Neural cell (in vitro differentiated cells): ENCODE measurements around the gene FAM241A. TPM values are rescaled to one million over a fixed set of nuclear protein-coding genes. Genes with fewer than 3 reads are reported as not detected.

Experiments
- H2AFZ ChIP-seq: fragments of 200-600, 300-800 bp; sonication (generic), shearing (Covaris generic); 2 replicates; pipeline ENCODE4 v1.6.0; 2014; ENCODE audit warnings: low read depth, mild to moderate bottlenecking, antibody characterized with exemption, low read length, moderate library complexity
- H3F3A ChIP-seq: fragments of 200-600 bp; shearing (Covaris generic); 2 replicates; pipeline ENCODE4 v1.6.1; 2016; ENCODE audit warnings: mild to moderate bottlenecking, moderate library complexity, mixed read lengths, antibody characterized with exemption, low read length; ENCODE audit not compliant: insufficient read depth, poor library complexity, severe bottlenecking
- H3K27ac ChIP-seq: fragments of 200-600, 300-800 bp; sonication (generic), shearing (Covaris generic); 2 replicates; pipeline ENCODE4 v1.5.1; 2014; ENCODE audit warnings: mild to moderate bottlenecking, low read length, moderate library complexity
- H3K27me3 ChIP-seq: fragments of 300-800, 200-600 bp; sonication (generic), shearing (Covaris generic); 2 replicates; pipeline ENCODE4 v1.6.0; 2014; ENCODE audit warnings: mild to moderate bottlenecking, low read depth, low read length, moderate library complexity; ENCODE audit not compliant: insufficient read depth
- H3K36me3 ChIP-seq: fragments of 300-800, 200-600 bp; sonication (generic), shearing (Covaris generic); 2 replicates; pipeline ENCODE4 v1.5.1; 2014; ENCODE audit warnings: mild to moderate bottlenecking, antibody characterized with exemption, low read length, moderate library complexity; ENCODE audit not compliant: insufficient read depth
- H3K4me2 ChIP-seq: fragments of 300-800, 200-600 bp; sonication (generic), shearing (Covaris generic); 2 replicates; pipeline ENCODE4 v1.6.0; 2014; ENCODE audit warnings: mild to moderate bottlenecking, low read length
- H3K4me3 ChIP-seq: fragments of 300-800, 200-600 bp; sonication (generic), shearing (Covaris generic); 2 replicates; pipeline ENCODE4 v1.5.1; 2014; ENCODE audit warnings: mild to moderate bottlenecking, low read length, moderate library complexity
- H3K79me2 ChIP-seq: fragments of 200-600 bp; shearing (Covaris generic); replicated peaks from 2 replicates; pipeline ENCODE4 v1.6.0; 2014; ENCODE audit warnings: mild to moderate bottlenecking, low read length, moderate library complexity; ENCODE audit not compliant: insufficient read depth
- H3K9ac ChIP-seq: fragments of 300-800, 200-600 bp; sonication (generic), shearing (Covaris generic); 2 replicates; pipeline ENCODE4 v1.6.1; 2016; ENCODE audit warnings: mild to moderate bottlenecking, low read length, mixed read lengths
- H3K9me2 ChIP-seq: fragments of 200-600 bp; shearing (Covaris generic); 2 replicates; pipeline ENCODE4 v1.6.1; 2016; ENCODE audit warnings: mild to moderate bottlenecking, low read length, mixed read lengths; ENCODE audit not compliant: insufficient read depth
- H3K9me3 ChIP-seq: fragments of 200-600, 300-800 bp; sonication (generic), shearing (Covaris generic); 2 replicates; pipeline ENCODE4 v1.6.1; 2016; ENCODE audit warnings: mild to moderate bottlenecking, mixed run types, low read length, moderate library complexity, mixed read lengths
- H4K20me1 ChIP-seq: fragments of 200-600 bp; shearing (Covaris generic); 2 replicates; pipeline ENCODE4 v1.6.1; 2016; ENCODE audit warnings: mild to moderate bottlenecking, mixed run types; ENCODE audit not compliant: insufficient read depth
- EP300 ChIP-seq: fragments of 450-650 bp; conservative IDR thresholded peaks from 2 replicates; pipeline ENCODE4 v1.6.1; 2014; ENCODE audit warnings: antibody characterized with exemption, mild to moderate bottlenecking, moderate library complexity; ENCODE audit not compliant: poor library complexity, severe bottlenecking
- EZH2 ChIP-seq: fragments of 200-600, 300-800 bp; shearing (Covaris generic), sonication (generic); IDR thresholded peaks from 2 replicates; pipeline ENCODE4 v1.6.1; 2014; ENCODE audit warnings: antibody characterized with exemption, low read length, borderline replicate concordance, mild to moderate bottlenecking; ENCODE audit not compliant: insufficient read depth, poor library complexity, severe bottlenecking
- MXI1 ChIP-seq: fragments of 450-650 bp; conservative IDR thresholded peaks from 2 replicates; pipeline ENCODE4 v1.6.1; 2014; ENCODE audit warnings: antibody characterized with exemption, mild to moderate bottlenecking; ENCODE audit not compliant: poor library complexity, severe bottlenecking
- POLR2AphosphoS5 ChIP-seq: IDR thresholded peaks from 2 replicates; pipeline ENCODE4 v1.6.1; 2012
- RAD21 ChIP-seq: fragments of 450-650 bp; conservative IDR thresholded peaks from 2 replicates; pipeline ENCODE4 v1.6.1; 2014; ENCODE audit warnings: antibody characterized with exemption, mild to moderate bottlenecking, moderate library complexity
- SMC3 ChIP-seq: fragments of 450-650 bp; conservative IDR thresholded peaks from 2 replicates; pipeline ENCODE4 v1.6.1; 2014; ENCODE audit warnings: antibody characterized with exemption, mild to moderate bottlenecking, moderate library complexity; ENCODE audit not compliant: poor library complexity
- TAF1 ChIP-seq: IDR thresholded peaks from 2 replicates; pipeline ENCODE4 v1.6.1; 2012; ENCODE audit warnings: low read depth
- polyA plus RNA-seq: library from polyadenylated mRNA; depleted of rRNA; stranded (reverse); fragments of >200 nt; gene quantifications from 2 replicates; pipeline ENCODE4 v1.2.3, GENCODE V29; 2014
- TF ChIP-seq, protein P1 (sequence below): fragments of 450-650 bp; IDR thresholded peaks from 2 replicates; pipeline ENCODE4 v1.5.1; 2014; ENCODE audit warnings: antibody characterized with exemption, mild to moderate bottlenecking, moderate library complexity; ENCODE audit not compliant: poor library complexity, severe bottlenecking
- TF ChIP-seq, protein P2 (sequence below): IDR thresholded peaks from 2 replicates; pipeline ENCODE4 v1.6.1; 2012; ENCODE audit warnings: borderline replicate concordance

Gene FAM241A
- polyA plus RNA-seq, 1 donor from 2014 or later = 0.59 TPM

DNA sequence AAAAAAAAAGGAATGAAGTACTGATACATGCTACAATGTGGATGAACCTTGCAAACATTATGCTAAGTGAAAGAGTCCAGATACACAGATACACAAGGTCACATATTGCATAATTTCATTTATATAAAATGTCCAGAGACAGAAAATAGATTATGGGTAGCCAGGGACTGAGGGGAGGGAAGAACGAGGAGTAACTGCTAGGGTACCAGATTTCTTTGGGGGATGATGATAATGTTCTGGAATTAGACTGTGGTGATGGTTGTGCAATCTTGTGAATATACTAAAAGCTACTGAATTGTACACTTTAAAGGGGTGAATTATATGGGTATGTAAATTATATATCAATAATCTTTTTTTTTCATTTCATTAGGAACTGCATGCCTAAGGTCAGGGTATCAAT, 65.5 kb downstream of the FAM241A start:
- Histone ChIP-seq H3F3A (no peaks in the 10 kb centered on the region), H3K36me3 (no peaks in the 10 kb centered on the region), H3K4me2 (no peak overlapping the region), H3K9ac (no peak overlapping the region), H3K9me2 (no peaks in the 10 kb centered on the region), H2AFZ (no peak overlapping the region), H3K4me3 (no peak overlapping the region), H3K27ac (no peak overlapping the region), H3K9me3 (no peaks in the 10 kb centered on the region), H3K79me2 (no peaks in the 10 kb centered on the region), H3K27me3 (no peaks in the 10 kb centered on the region), H4K20me1 (no peaks in the 10 kb centered on the region)
- TF ChIP-seq EP300 (no peak), EZH2 (no peak), MXI1 (no peak), POLR2AphosphoS5 (no peak), RAD21 (no peak)

DNA sequence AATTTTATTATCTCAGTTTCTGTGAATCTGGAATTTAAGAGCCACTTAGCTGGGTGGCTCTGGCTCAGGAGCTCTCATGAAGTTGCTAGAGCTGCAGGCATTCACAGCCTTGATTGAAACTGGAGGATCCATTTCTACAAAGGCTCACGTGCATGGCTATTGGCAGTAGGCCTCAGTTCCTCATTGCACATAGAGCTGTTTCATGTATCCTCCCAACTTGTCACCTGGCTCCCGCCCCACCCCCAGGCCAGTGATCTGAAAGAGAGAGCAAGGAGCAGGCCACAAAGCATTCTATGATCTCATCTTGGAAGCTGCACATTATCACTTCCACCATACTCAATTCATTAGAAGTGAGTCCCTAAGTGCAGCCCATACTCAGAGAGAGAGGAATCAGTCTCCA, 67.8 kb downstream of the FAM241A start:
- Histone ChIP-seq H3K27me3 (no peaks in the 10 kb centered on the region), H3K36me3 (no peaks in the 10 kb centered on the region), H3F3A (no peaks in the 10 kb centered on the region), H3K9me2 (no peaks in the 10 kb centered on the region), H3K79me2 (no peaks in the 10 kb centered on the region), H3K9ac (no peak overlapping the region), H4K20me1 (no peaks in the 10 kb centered on the region), H2AFZ (no peak overlapping the region), H3K9me3 (no peaks in the 10 kb centered on the region), H3K4me2 (no peak overlapping the region), H3K27ac (no peak overlapping the region), H3K4me3 (no peak overlapping the region)
- TF ChIP-seq RAD21 = no peak
- no peak for TF ChIP-seq TAF1
- TF ChIP-seq SMC3 = no peak
- TF ChIP-seq MXI1 = no peak
- TF ChIP-seq, protein P1, sequence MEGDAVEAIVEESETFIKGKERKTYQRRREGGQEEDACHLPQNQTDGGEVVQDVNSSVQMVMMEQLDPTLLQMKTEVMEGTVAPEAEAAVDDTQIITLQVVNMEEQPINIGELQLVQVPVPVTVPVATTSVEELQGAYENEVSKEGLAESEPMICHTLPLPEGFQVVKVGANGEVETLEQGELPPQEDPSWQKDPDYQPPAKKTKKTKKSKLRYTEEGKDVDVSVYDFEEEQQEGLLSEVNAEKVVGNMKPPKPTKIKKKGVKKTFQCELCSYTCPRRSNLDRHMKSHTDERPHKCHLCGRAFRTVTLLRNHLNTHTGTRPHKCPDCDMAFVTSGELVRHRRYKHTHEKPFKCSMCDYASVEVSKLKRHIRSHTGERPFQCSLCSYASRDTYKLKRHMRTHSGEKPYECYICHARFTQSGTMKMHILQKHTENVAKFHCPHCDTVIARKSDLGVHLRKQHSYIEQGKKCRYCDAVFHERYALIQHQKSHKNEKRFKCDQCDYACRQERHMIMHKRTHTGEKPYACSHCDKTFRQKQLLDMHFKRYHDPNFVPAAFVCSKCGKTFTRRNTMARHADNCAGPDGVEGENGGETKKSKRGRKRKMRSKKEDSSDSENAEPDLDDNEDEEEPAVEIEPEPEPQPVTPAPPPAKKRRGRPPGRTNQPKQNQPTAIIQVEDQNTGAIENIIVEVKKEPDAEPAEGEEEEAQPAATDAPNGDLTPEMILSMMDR = no peak

DNA sequence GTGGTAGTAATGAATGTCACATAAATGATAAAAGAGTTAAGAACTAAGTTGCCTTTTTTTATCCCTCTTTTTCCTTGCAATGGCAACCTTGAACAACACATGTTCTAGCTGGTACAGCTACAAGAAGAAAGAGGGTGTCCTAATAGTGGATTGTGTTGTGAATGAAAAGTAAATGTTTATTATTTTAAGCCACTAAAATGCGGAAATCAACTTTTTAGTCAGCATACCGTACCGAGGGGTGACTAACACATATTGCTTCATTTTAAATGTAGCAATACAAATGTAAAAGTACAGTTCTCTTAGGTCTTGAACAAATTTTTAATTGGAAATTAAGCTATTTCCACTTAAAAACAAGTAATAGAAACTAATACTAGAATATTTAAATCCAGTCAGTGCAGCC, 68.6 kb downstream of the FAM241A start:
- no peaks in the 10 kb centered on the region for H3F3A ChIP-seq
- H2AFZ ChIP-seq = no peak overlapping the region
- TF ChIP-seq POLR2AphosphoS5 (no peak), EP300 (no peak), EZH2 (no peak), TAF1 (no peak), RAD21 (no peak), SMC3 (no peak), MXI1 (no peak)
- TF ChIP-seq, protein P2, sequence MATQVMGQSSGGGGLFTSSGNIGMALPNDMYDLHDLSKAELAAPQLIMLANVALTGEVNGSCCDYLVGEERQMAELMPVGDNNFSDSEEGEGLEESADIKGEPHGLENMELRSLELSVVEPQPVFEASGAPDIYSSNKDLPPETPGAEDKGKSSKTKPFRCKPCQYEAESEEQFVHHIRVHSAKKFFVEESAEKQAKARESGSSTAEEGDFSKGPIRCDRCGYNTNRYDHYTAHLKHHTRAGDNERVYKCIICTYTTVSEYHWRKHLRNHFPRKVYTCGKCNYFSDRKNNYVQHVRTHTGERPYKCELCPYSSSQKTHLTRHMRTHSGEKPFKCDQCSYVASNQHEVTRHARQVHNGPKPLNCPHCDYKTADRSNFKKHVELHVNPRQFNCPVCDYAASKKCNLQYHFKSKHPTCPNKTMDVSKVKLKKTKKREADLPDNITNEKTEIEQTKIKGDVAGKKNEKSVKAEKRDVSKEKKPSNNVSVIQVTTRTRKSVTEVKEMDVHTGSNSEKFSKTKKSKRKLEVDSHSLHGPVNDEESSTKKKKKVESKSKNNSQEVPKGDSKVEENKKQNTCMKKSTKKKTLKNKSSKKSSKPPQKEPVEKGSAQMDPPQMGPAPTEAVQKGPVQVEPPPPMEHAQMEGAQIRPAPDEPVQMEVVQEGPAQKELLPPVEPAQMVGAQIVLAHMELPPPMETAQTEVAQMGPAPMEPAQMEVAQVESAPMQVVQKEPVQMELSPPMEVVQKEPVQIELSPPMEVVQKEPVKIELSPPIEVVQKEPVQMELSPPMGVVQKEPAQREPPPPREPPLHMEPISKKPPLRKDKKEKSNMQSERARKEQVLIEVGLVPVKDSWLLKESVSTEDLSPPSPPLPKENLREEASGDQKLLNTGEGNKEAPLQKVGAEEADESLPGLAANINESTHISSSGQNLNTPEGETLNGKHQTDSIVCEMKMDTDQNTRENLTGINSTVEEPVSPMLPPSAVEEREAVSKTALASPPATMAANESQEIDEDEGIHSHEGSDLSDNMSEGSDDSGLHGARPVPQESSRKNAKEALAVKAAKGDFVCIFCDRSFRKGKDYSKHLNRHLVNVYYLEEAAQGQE = no peak
- TF ChIP-seq, protein P1 = no peak
- H3K9me2 ChIP-seq = no peaks in the 10 kb centered on the region
- H3K4me2 ChIP-seq = no peak overlapping the region
- H3K9me3 ChIP-seq = no peaks in the 10 kb centered on the region
- no peak overlapping the region for H3K9ac ChIP-seq
- H3K36me3 ChIP-seq = no peaks in the 10 kb centered on the region
- no peak overlapping the region for H3K27ac ChIP-seq
- no peaks in the 10 kb centered on the region for H4K20me1 ChIP-seq
- H3K79me2 ChIP-seq = no peaks in the 10 kb centered on the region
- H3K27me3 ChIP-seq = no peaks in the 10 kb centered on the region
- H3K4me3 ChIP-seq = no peak overlapping the region
